ENCODE results near the gene PDCD2L.
"Not testable (repeated sequence)": the region's sequence is repeated elsewhere in the genome, so short reads cannot be mapped to it uniquely, and the experiment has no call there.

The PDCD2L gene, protein sequence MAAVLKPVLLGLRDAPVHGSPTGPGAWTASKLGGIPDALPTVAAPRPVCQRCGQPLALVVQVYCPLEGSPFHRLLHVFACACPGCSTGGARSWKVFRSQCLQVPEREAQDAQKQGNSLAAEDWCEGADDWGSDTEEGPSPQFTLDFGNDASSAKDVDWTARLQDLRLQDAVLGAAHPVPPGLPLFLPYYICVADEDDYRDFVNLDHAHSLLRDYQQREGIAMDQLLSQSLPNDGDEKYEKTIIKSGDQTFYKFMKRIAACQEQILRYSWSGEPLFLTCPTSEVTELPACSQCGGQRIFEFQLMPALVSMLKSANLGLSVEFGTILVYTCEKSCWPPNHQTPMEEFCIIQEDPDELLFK

DNA sequence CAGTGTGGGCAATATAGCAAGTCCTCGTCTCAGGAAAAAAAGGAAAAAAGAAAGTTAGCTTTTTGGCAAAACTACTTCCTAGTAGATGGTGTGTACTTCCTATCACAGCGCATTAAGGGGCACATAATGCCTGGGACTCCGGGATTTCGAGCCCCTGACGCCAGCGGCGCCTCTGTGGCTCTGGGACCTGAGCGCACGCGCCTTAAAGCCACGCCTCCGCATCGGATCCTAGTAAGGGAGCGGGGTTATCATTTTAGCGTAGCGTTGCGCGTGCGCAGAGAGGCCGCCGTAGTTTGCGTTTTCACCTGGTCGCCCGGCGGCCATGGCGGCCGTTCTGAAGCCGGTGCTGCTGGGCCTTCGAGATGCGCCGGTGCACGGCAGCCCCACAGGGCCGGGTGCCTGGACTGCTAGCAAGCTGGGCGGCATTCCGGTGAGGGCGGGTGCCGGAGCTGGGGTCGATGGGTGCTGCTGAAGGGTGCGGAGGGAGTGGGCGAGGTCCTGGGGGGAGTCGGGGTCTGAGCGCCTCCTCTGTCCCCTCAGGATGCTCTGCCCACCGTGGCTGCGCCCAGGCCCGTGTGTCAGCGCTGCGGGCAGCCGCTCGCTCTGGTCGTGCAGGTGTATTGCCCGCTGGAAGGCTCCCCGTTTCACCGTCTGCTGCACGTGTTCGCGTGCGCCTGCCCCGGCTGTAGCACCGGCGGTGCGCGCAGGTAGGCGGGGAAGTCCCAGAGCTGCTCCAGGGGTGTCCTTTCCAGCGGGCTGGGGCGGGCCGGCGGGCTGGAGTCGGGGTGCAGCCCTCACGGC lies at the start of gene PDCD2L:
TSS of gene PDCD2L (plus strand) at position 291 of the 801 bp plus-strand sequence. CDS start at position 323, 32 bp downstream.
- DNase-seq = peak; percentile 87

DNA sequence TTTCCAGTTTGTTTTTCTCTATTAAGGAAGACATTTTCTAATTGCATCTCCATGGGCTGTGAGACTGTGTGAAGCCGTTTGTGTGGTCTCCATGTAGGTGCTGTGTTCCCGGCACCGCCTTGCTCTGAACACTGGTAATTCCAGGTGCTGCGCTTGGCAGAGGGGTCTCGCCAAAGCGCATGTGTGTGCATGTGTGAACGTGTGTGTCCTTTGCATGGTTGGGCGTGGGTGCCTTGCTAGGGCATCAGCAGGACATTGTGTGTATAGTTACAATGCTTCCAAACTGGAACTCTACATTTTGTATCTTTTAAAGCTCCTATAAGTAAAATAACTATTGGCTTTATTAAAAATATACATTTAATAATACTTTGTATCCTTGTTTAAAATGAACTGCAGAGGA lies 49.0 kb upstream of the PDCD2L start:
- DNase-seq = no peak

DNA sequence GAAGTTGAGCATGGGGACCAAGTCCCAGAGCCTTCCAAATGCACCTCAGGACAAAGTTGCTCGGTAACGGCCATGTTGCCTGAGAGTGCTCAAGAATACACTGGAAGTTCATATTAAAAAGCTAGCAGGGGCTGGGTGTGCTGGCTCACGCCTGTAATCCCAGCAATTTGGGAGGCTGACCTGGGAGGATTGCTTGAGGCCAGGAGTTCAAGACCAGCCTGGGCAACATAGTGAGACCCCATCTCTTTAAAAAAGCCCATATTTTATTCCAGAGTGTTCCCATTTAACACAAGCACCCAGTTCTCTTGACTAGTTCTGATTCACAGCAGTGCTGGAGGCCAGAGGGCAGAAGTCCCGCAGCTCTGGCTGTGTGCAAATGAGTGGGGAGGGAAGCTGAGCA lies 47.3 kb upstream of the PDCD2L start:
- DNase-seq = no peak

DNA sequence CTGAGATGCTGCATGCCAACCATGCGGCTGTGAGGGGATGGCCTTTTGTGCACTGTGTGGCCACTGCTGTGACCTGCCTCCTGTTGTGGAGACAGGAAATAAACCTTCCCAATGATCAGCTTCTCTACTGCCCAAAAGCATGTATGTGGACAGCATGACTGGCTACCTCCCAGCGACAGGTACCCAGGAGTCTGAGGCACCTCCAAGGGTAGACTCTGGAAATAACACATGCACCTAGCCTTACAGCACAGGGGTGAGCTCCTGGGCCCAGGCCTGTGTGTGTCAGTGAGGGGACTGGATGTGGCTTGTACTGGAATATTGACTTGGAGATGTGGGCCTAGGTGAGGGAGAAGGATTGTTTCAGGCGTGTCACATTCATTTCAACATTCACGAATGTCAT lies 46.8 kb upstream of the PDCD2L start:
- DNase-seq = no peak

DNA sequence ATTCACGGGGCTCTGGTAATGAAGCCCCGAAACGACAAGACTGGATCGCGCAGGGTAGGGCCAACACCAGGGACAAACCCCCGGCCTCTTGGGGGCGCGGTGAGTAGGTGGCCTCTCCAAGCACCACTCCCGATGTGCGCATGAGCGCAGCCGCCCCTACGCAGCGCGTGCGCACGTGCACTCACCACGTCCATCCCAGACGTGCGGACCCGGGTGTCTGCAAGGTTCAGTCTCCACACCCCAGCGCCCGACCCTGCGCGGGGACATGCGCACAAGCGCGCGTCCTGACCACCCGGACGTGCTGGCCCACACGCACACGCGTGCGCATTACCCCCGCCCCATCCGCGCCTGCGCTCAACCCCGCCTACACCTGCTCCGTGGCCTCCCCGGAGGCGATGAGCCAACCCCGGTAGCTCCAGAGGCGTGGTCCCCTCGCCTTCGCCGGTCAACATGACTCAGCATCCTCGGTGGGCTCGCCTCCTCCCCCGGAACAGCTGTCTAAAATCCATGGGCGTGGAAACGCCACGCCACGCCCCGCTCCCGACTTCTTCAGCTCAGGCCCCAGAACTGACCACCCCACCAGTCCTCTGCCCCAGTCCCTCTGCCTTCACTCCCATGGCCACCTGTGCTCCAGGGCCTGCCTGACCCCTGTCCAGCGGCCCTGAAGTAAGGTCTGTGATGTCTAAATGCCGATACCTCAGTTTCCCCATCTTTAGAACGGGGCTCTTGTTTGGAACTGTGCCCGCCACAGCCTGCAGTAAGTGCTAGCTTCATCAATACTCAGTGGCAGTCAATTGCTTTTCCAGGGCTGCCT lies 44.9 kb upstream of the PDCD2L start:
- peak; percentile 96 for DNase-seq

DNA sequence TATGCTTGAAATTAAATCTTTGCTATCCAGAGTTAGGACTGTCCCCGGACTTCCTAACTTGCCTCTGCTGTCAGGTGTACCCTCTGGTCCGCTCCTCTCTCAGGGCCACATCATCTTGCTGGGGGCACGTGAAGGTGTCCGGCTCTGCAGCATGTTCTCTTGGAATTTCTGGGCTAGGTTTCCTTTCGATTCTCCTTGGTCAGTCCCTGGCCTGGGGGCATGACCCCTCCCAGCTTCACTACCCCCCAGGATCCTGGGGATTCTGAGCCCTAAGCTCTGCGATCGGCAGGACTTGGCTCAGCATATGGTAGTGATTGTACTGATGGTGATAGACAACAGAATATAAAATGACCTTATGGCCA lies 44.3 kb upstream of the PDCD2L start:
- no peak for DNase-seq

DNA sequence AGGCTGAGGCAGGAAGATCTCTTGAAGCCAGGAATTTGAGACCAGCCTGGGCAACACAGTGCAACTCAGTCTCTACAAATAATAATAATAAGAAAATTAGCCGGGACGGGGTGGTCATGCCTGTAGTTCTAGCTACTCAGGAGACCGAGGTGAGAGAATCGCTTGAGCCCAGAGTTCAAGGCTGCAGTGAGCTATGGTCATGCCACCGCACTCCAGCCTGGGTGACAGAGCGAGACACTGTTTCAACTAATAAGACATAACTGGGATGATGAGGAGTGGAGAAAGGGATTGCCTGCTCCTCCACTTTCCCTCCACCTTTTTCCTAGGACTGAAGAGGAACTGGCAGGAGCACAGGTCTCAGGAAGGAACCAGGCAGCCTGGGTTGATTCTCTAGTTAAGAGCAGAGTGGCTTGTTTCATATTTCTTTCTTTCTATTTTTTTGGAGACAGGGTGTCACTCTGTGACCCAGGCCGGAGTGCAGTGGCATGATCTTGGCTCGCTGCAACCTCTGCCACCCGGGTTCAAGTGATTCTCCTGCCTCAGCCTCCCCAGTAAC lies 43.8 kb upstream of the PDCD2L start:
- no peak for DNase-seq

DNA sequence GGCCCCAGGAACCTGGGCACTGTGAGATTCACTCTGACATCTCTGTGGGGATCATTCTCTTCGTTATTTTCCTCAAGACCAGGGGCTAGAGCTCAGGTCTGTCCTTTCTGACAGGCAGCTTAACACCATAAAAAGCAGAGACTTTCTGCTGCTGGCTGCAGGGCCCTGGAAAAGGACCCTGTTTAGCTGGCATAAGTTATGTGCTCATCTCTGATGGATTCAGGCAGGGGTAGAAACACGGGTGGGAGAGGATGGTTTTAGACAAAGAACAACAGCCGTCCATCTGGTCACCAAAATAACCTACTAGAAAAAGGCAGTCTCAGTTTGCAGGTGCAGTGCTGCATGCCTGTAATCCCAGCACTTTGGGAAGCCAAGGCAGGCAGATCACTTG lies 41.5 kb upstream of the PDCD2L start:
- no peak for DNase-seq

DNA sequence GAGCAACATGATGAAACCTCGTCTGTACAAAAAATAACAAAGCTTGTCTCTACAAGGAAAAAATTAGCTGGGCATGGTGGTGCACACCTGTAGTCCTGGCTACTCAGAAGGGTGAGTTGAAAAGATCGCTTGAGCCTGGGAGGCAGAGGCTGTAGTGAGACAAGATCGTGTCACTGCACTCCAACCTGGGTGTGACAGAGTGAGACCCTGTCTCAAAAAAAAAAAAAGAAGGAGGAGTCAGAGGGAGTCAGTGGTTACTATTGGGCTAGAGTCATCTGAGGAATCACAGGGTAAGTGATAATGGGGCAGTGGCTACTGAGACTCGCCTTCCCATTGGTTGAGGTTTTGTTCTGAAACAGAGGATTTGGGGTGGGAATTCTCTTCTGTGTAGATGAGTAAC lies 41.1 kb upstream of the PDCD2L start:
- no peak for DNase-seq

DNA sequence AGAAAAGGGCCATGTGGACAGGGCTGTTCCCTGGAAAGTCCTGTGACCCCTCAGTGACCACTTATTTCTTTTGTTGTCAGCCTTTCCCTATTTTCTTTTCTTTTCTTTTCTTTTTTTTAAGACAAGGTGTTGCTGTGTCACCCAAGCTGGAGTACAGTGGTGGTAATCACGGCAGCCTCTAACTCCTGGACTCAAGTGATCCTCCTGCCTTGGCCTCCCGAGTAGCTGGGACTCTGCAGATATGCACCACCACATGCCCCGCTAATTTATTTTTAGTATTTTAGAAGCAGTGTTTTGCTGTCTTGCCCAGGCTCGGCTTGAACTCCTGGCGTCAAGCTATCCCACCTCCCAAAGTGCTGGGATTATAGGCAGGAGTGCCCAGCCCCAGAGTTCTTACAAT lies 40.3 kb upstream of the PDCD2L start:
- no peak for DNase-seq

DNA sequence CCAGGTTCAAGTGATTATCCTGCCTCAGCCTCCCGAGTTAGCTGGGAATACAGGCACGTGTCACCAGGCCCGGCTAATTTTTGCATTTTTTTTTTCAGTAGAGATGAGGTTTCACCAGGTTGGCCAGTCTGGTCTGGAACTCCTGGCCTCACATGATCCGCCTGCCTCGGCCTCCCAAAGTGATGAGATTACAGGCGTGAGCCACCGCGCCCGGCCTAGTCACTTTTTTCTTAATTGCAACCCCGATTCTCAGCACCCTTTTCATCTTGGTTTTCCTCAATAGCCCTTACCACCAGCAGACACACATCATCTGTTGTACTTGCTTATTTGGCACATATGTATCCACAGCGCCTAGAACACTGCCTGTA lies 39.8 kb upstream of the PDCD2L start:
- DNase-seq = no peak

DNA sequence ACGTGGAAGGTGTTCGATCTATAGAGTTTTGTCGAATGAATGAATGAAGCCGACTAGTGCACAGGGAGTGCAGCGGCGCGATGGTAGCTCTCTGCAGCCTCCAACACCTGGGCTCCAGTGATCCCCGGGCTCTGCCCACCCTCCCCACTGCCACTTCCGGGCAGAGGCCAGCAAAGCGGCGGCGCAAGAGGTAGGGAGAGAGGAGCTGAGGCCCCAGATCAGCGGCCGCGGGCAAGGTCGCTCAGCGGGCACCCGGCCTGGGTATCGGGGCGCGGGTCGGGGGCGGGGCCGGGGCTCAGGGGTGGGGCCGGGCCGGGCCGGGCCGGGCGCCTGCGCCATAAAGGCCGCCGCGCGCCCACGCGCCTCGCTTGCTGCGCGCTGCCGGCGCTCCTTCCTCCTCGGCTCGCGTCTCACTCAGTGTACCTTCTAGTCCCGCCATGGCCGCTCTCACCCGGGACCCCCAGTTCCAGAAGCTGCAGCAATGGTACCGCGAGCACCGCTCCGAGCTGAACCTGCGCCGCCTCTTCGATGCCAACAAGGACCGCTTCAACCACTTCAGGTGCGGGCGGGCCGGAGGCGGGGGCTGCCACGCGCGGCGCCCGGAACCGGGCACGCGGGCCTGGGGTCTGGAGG lies 39.3 kb upstream of the PDCD2L start, which contains the start of gene GPI:
TSS of gene GPI (plus strand) at position 367 of the 633 bp plus-strand sequence. CDS start at position 438, 71 bp downstream.
- peak; percentile 62 for DNase-seq

DNA sequence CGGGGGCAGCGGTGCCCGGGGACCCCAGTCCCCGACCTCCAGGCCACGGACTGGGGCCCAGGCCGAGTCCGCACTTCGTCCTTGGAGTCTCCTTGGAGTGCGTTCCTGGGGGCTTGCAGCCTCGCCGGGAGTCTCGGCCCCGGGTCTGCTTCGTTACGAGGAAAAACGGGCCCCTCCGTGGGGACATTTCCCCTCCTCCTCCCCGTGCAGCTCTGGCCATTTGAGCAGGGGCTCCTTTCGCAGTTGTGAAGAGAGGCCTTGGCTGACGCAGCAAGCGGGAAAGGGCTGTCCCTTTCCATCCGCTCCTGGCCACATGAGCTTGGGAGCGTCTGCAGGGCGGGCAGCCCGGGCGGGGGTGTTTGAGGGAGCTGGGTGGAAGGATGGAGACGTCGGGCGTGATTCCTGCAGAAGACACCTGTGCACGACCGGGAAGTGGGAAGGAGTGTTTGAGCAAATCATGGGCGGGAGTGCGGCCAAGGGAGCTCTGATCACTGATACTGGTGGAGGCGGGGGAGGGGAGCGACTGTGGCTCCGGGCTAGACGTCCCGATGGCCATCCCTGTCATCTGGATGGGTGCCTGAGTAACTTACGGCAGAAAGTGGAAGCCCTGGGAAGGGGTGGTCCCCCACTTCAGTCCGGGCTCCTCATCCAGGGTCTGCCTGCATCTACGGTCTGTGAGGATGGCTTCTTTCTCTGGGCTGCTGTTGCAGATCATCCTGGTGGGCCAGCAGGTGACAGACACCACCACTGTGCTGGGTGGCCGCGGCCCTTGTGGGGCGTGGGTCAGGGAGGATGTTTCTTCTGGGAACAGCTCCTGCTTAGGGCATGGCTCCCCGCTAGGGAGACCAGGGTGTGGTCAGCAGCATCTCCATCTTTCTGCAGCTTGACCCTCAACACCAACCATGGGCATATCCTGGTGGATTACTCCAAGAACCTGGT lies 38.5 kb upstream of the PDCD2L start:
- no peak for DNase-seq

DNA sequence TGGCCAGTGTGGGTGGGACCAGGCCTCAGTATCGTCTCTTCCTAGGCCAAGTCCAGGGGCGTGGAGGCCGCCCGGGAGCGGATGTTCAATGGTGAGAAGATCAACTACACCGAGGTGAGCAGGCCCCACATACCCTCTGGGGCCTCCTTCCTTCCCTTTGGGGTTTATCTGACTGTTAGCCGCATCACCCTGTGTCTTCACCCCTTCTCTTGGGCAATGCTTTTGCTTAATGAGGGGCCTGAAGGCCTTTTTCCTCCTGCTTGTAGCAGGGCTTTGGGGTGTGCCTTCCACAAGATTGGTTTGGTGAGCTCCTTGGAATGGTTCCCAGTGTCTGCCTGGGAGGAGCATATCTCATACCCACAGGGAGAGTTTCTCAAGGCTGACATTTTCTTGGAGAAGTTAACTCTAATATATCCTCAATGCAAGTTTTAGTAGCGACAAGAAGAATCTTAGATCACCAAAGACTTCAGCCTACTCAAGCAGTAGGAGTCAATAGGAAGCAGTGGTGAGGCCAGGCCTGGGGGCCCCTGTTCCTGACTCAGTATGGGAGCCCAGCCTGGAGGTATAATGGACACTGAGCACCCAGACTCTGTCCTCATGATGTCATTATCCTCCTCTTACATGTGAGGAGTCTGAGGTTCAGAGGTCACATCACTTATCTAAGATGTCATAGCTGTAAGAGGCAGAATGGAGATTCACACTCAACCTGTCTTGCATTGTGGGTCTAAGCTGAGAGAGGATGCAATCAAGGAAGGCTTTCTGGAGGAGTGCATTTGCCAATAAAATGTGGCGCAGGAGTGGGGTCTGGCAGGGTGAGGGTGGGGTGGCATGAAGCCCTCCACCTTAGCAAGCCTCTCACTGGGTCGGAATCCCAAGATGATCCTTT lies 37.2 kb upstream of the PDCD2L start:
- no peak for DNase-seq

DNA sequence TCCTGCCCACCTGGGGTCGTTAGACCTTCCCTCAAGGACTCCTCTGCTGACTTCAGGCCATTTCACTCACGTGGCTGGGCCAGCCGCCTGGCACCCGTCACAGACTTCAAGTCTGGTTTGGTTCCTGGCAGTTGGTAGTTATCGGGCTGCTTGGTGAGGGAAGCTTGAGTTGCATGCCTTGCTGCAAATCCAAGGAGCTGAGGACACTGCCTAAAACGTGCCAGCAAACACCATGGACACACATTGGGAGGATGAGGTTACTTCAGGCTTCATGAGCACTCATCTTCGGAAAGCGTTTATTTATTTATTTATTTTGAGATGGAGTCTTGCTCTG lies 36.6 kb upstream of the PDCD2L start:
- DNase-seq = no peak

DNA sequence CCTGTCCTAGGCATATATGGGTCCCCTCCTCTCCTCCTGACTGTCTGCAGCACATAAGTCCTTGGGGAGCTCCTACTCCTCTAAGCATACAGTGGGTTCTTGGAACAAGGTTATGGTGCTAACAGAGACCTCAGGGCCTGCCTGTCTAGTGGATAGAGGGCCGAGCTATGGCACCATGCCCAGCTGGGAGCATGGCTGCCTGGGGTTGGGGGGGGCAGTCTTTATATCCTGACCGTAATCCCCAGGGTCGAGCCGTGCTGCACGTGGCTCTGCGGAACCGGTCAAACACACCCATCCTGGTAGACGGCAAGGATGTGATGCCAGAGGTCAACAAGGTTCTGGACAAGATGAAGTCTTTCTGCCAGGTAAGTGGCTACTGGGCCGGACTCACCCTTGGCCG lies 35.9 kb upstream of the PDCD2L start:
- no peak for DNase-seq

DNA sequence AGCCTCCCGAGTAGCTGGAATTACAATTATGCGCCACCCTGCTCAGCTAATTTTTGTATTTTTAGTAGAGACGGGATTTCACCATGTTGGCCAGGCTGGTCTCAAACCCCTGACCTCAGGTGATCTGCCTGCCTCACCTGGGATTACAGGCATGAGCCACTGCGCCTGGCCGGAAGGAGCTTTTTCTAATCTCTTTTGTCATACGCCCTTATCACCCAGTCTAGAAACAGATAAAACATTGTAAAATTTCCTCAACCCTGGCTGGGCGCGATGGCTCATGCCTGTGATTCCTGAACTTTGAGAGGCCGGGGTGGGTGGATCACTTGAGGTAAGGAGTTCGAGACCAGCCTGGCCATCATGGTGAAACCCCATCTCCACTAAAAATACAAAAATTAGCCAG lies 35.0 kb upstream of the PDCD2L start:
- not testable (repeated sequence) for DNase-seq

DNA sequence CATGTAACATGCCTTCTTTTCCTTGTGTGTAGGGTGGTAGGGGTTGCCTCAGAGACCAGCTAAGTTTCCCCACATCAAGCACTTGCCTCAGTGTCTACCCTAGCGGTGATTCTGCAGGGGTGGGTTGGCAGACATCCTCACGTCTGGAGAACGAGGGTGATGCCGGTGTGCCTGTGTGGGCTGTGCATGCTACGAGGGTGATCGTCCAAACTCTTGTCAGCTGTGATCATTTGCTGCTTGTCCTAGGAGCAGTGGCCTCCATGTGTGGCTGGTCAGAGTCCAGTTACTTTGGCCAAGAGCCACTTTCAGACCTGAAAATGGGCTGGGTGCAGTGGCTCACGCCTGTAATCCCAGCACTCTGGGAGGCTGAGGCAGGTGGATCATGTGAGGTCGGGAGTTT lies 34.1 kb upstream of the PDCD2L start:
- no peak for DNase-seq

DNA sequence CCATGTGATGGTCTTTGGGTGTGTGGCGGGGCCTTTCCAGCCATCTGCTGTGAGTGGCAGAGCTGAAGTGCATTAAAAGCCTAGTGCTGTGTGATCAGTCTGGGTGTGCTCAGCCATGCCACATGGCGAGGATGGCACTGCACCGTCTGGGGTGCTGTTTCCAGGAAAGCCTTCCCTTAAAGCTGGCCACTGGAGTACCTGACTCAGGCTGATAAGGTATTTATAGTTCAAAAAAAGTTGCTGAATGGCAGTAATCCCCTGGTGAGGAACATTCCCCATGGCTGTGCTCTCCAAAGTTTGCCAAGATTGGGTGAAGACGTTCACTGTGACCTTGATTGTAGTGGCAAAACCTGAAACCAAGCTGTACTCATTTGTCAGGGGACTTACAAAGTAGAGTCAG lies 33.2 kb upstream of the PDCD2L start:
- DNase-seq = no peak

DNA sequence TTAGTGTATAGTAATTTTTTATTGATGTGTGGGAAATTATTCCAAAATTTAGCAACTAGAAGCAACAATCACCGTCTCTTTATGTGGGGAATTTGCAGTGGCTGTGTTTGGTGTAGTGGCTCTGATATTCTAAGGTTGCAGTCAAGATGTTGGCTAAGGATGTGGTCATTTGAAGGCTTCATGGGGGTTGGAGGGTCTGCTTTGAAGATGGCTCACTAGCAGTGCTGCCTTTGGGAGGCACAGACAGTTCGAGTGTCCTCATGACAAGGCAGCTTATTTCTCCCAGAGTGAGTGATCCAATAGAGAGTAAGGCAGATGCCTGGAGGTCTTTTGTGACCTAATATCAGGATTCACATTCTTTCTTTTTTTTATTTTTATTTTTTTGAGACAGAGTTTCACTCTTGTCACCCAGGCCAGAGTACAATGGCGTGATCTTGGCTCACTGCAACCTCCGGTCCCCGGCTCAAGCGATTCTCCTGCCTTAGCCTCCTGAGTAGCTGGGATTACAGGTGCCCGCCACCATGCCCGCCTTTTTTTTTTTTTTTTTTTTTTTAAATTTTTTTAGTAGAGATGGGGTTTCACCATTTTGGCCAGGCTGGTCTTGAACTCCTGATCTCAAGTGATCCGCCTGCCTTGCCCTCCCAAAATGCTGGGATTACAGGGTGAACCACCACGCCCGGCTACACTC lies 30.5 kb upstream of the PDCD2L start:
- DNase-seq = no peak
